HL-60 (cell line): ENCODE results near the gene NEK5.

Source experiments
- CTCF ChIP-seq: IDR thresholded peaks from one replicate; pipeline ENCODE4 v1.5.1; 2011; ENCODE audit warnings: low read length, control low read depth, inconsistent platforms; ENCODE audit not compliant: insufficient read depth
- POLR2AphosphoS5 ChIP-seq: IDR thresholded peaks from 2 replicates; pipeline ENCODE4 v1.6.1; 2012; ENCODE audit warnings: low read depth

DNA sequence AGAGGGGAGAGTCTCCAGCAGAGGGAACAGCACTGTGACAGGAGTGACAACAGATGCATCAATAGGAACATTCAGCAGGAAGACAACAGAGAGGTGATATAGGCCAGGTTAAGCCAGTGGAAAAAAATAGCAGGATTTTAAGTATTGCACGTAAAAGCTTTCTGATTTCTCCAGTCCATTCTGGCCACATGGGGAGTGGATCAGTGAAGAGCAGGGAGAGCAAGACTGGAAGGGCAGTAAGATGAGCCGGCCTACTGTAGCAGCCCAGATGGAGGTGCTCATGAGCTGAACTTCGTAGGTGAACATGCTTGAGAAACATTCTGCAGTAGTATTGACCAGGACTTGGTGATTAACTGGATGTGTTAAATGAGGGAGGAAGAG is 102.6 kb downstream of the NEK5 start:
- TF ChIP-seq CTCF (no peak), POLR2AphosphoS5 (no peak)
